OCI-LY3 (cell line): ENCODE measurements around the gene MERTK.

Experiments
- H2AFZ ChIP-seq: fragments of 200-600, 300-600 bp; shearing (Covaris generic); 2 replicates; pipeline ENCODE4 v1.6.0; 2014; ENCODE audit warnings: antibody characterized with exemption, low read depth, low read length
- H3K27ac ChIP-seq: fragments of 200-600, 300-600 bp; sonication (generic); 2 replicates; pipeline ENCODE4 v1.5.1; 2014; ENCODE audit warnings: mild to moderate bottlenecking, low read length, moderate library complexity, mixed read lengths
- H3K27me3 ChIP-seq: fragments of 200-600, 300-600 bp; sonication (generic); 2 replicates; pipeline ENCODE4 v1.6.1; 2014; ENCODE audit warnings: low read depth, low read length, mixed read lengths
- H3K36me3 ChIP-seq: fragments of 200-600, 300-600 bp; sonication (generic); replicated peaks from 2 replicates; pipeline ENCODE3; 2014; ENCODE audit warnings: low read depth, low read length, mixed read lengths
- H3K4me1 ChIP-seq: fragments of 300-600, 200-600 bp; sonication (generic); 2 replicates; pipeline ENCODE4 v1.6.1; 2014; ENCODE audit warnings: low read length, mixed read lengths
- H3K4me2 ChIP-seq: fragments of 200-600, 300-600 bp; sonication (generic); 2 replicates; pipeline ENCODE4 v1.6.1; 2014; ENCODE audit warnings: low read length, mixed read lengths
- H3K4me3 ChIP-seq: fragments of 300-600, 200-600 bp; sonication (generic); 2 replicates; pipeline ENCODE4 v1.5.1; 2014; ENCODE audit warnings: antibody characterized with exemption, mild to moderate bottlenecking, low read length, moderate library complexity
- H3K79me2 ChIP-seq: fragments of 300-600, 200-600 bp; shearing (Covaris generic); 2 replicates; pipeline ENCODE4 v1.6.1; 2014; ENCODE audit warnings: mild to moderate bottlenecking, low read length, mixed read lengths
- H3K9ac ChIP-seq: fragments of 300-600, 200-600 bp; shearing (Covaris generic); 2 replicates; pipeline ENCODE4 v1.6.0; 2014; ENCODE audit warnings: mild to moderate bottlenecking, low read length, moderate library complexity
- H3K9me3 ChIP-seq: fragments of 200-600, 300-600 bp; shearing (Covaris generic); 2 replicates; pipeline ENCODE4 v1.6.1; 2014; ENCODE audit warnings: low read length, mixed read lengths; ENCODE audit not compliant: insufficient read depth
- H4K20me1 ChIP-seq: fragments of 200-600, 300-600 bp; sonication (generic); 2 replicates; pipeline ENCODE4 v1.6.1; 2016; ENCODE audit warnings: low read length, mixed read lengths; ENCODE audit not compliant: insufficient read depth
- CTCF ChIP-seq: fragments of 200-600, 300-600 bp; sonication (generic); IDR thresholded peaks from 2 replicates; pipeline ENCODE4 v1.5.1; 2014; ENCODE audit warnings: antibody characterized with exemption, low read length, low read depth
- EZH2phosphoT487 ChIP-seq: fragments of 200-600 bp; shearing (Covaris generic); IDR thresholded peaks from 2 replicates; pipeline ENCODE4 v1.6.1; 2018; ENCODE audit warnings: antibody characterized with exemption, mixed run types, low read depth

Gene MERTK

GRCh38 chr2:111999809-112000208 is 101.4 kb downstream of the MERTK start:
- TF ChIP-seq EZH2phosphoT487 (no peak), CTCF (no peak)
- H3K9me3 ChIP-seq = no peaks in the 10 kb centered on the region
- no peaks in the 10 kb centered on the region for H4K20me1 ChIP-seq
- H3K4me3 ChIP-seq = no peak overlapping the region
- peaks cover 13% of the 10 kb centered on the region for H3K4me1 ChIP-seq
- H3K27me3 ChIP-seq = no peaks in the 10 kb centered on the region
- H3K79me2 ChIP-seq = no peaks in the 10 kb centered on the region
- H3K27ac ChIP-seq = no peak overlapping the region
- H2AFZ ChIP-seq = no peak overlapping the region
- H3K36me3 ChIP-seq = no peaks in the 10 kb centered on the region
- H3K9ac ChIP-seq = no peak overlapping the region
- no peak overlapping the region for H3K4me2 ChIP-seq

GRCh38 chr2:112000399-112001135 is 102.2 kb downstream of the MERTK start:
- H3K9ac ChIP-seq = no peak overlapping the region
- H3K9me3 ChIP-seq = no peaks in the 10 kb centered on the region
- no peaks in the 10 kb centered on the region for H4K20me1 ChIP-seq
- H2AFZ ChIP-seq = no peak overlapping the region
- no peaks in the 10 kb centered on the region for H3K36me3 ChIP-seq
- peak overlapping the region; percentile 55; the same call in 1 of the 2 replicates for H3K4me3 ChIP-seq
- H3K4me1 ChIP-seq = peaks cover 13% of the 10 kb centered on the region
- no peaks in the 10 kb centered on the region for H3K79me2 ChIP-seq
- TF ChIP-seq CTCF (no peak), EZH2phosphoT487 (no peak)
- no peak overlapping the region for H3K27ac ChIP-seq
- peak overlapping the region; percentile 75 for H3K4me2 ChIP-seq
- no peaks in the 10 kb centered on the region for H3K27me3 ChIP-seq

- no peaks in the 10 kb centered on the region for H3K79me2 ChIP-seq
- H3K4me3 ChIP-seq = peak overlapping the region; percentile 55
- no peak overlapping the region for H2AFZ ChIP-seq
- H3K4me1 ChIP-seq = peaks cover 13% of the 10 kb centered on the region
- H4K20me1 ChIP-seq = no peaks in the 10 kb centered on the region
- H3K27me3 ChIP-seq = no peaks in the 10 kb centered on the region
- H3K4me2 ChIP-seq = peak overlapping the region; percentile 75
- H3K9ac ChIP-seq = no peak overlapping the region
- no peaks in the 10 kb centered on the region for H3K36me3 ChIP-seq
- TF ChIP-seq CTCF (no peak), EZH2phosphoT487 (no peak)
- no peak overlapping the region for H3K27ac ChIP-seq
- no peaks in the 10 kb centered on the region for H3K9me3 ChIP-seq
Measured at GRCh38 chr2:112001136-112001715, 102.8 kb downstream of the MERTK start.

GRCh38 chr2:112001942-112002341 is 103.5 kb downstream of the MERTK start:
- H2AFZ ChIP-seq = no peak overlapping the region
- peak overlapping the region; percentile 75; the same call in 1 of the 2 replicates for H3K4me2 ChIP-seq
- H3K9ac ChIP-seq = no peak overlapping the region
- H3K4me3 ChIP-seq = no peak overlapping the region
- H3K27me3 ChIP-seq = no peaks in the 10 kb centered on the region
- no peaks in the 10 kb centered on the region for H4K20me1 ChIP-seq
- H3K27ac ChIP-seq = no peak overlapping the region
- H3K36me3 ChIP-seq = no peaks in the 10 kb centered on the region
- H3K9me3 ChIP-seq = no peaks in the 10 kb centered on the region
- peaks cover 13% of the 10 kb centered on the region for H3K4me1 ChIP-seq
- TF ChIP-seq EZH2phosphoT487 = no peak
- TF ChIP-seq CTCF = no peak
- no peaks in the 10 kb centered on the region for H3K79me2 ChIP-seq
